IMR-90 (cell line): ENCODE data around the gene GAL3ST2. TPM values are rescaled to one million over a fixed set of nuclear protein-coding genes. Genes with fewer than 3 reads are reported as not detected.

Experiments
- ATAC-seq: fragments of 200-7000 bp; cut with Tn5 transposase; 2 replicates; pipeline ENCODE4 v1.9.1; 2020; ENCODE audit warnings: low read depth, mild to moderate bottlenecking, moderate library complexity
- BruUV-seq: library from RNA; stranded (reverse); fragments of 400-500 nt; replicated peaks from 2 replicates; lab custom pipeline; 2021; lab: Mats Ljungman, UMichigan
- CTCF ChIA-PET: fragments of 300-600 bp; formaldehyde crosslinking; extraction: SDS; loops from one replicate; lab custom pipeline; 2021; ENCODE audit warnings: antibody characterized with exemption; lab: Yijun Ruan, JAX
- POLR2A ChIA-PET: fragments of 300-600 bp; sonication (Branson Sonifier 250); formaldehyde crosslinking; loops from one replicate; lab custom pipeline; 2022; ENCODE audit warnings: antibody characterized with exemption; ENCODE audit not compliant: unreplicated experiment; lab: Charles Lee
- DNase-seq: peaks from one replicate; pipeline ENCODE4 v3.0.0; 2013
- H2AFZ ChIP-seq: replicated peaks from 2 replicates; pipeline ENCODE3; 2013; ENCODE audit warnings: low read length, mild to moderate bottlenecking; ENCODE audit not compliant: poor library complexity
- H2AK5ac ChIP-seq: 2 replicates; pipeline ENCODE4 v1.6.1; 2013; ENCODE audit warnings: low read depth, low read length, inconsistent platforms
- H2AK9ac ChIP-seq: replicated peaks from 2 replicates; pipeline ENCODE3; 2013; ENCODE audit warnings: mild to moderate bottlenecking, low read depth, low read length, moderate library complexity; ENCODE audit not compliant: poor library complexity
- H2BK120ac ChIP-seq: 2 replicates; pipeline ENCODE4 v1.6.1; 2013; ENCODE audit warnings: low read depth, low read length, inconsistent platforms
- H2BK15ac ChIP-seq: 3 replicates; pipeline ENCODE4 v1.6.1; 2013; ENCODE audit warnings: low read depth, low read length, inconsistent platforms
- H2BK20ac ChIP-seq: 2 replicates; pipeline ENCODE4 v1.6.1; 2013; ENCODE audit warnings: low read depth, mild to moderate bottlenecking, inconsistent platforms, low read length, moderate library complexity
- H2BK5ac ChIP-seq: 2 replicates; pipeline ENCODE4 v1.6.1; 2013; ENCODE audit warnings: mild to moderate bottlenecking, low read depth, low read length, inconsistent platforms; ENCODE audit not compliant: poor library complexity, severe bottlenecking
- H3K14ac ChIP-seq: replicated peaks from 2 replicates; pipeline ENCODE4 v1.6.1; 2013; ENCODE audit warnings: low read depth, low read length, inconsistent platforms
- H3K18ac ChIP-seq: 2 replicates; pipeline ENCODE4 v1.6.1; 2013; ENCODE audit warnings: low read depth, low read length, control low read depth
- H3K23ac ChIP-seq: 2 replicates; pipeline ENCODE4 v1.6.1; 2013; ENCODE audit warnings: low read depth, low read length, inconsistent platforms
- H3K27ac ChIP-seq: 2 replicates; pipeline ENCODE4 v1.5.1; 2013; ENCODE audit warnings: mild to moderate bottlenecking, control low read depth, low read length; ENCODE audit not compliant: insufficient read depth
- H3K27me3 ChIP-seq: 2 replicates; pipeline ENCODE4 v1.6.1; 2013; ENCODE audit warnings: low read length; ENCODE audit not compliant: control insufficient read depth, insufficient read depth
- H3K36me3 ChIP-seq: 2 replicates; pipeline ENCODE4 v1.6.1; 2013; ENCODE audit warnings: low read length, mixed read lengths; ENCODE audit not compliant: control insufficient read depth, insufficient read depth
- H3K4ac ChIP-seq: 2 replicates; pipeline ENCODE4 v1.6.1; 2013; ENCODE audit warnings: low read depth, low read length, inconsistent platforms
- H3K4me1 ChIP-seq: 2 replicates; pipeline ENCODE4 v1.6.1; 2013; ENCODE audit warnings: low read length, mixed read lengths; ENCODE audit not compliant: control insufficient read depth, insufficient read depth
- H3K4me2 ChIP-seq: 2 replicates; pipeline ENCODE4 v1.6.1; 2013; ENCODE audit warnings: low read depth, mild to moderate bottlenecking, control low read depth, low read length, moderate library complexity
- H3K4me3 ChIP-seq: 2 replicates; pipeline ENCODE4 v1.5.1; 2013; ENCODE audit warnings: low read depth, mild to moderate bottlenecking, control low read depth, low read length, moderate library complexity; ENCODE audit not compliant: insufficient read depth
- H3K56ac ChIP-seq: 2 replicates; pipeline ENCODE4 v1.6.1; 2013; ENCODE audit warnings: low read length, inconsistent platforms; ENCODE audit not compliant: insufficient read depth; ENCODE audit errors: extremely low read depth
- H3K79me1 ChIP-seq, 2 experiments: 2 replicates each; pipeline ENCODE4 v1.6.1; 2013; ENCODE audit warnings: low read length in 2 of 2, inconsistent platforms in 1 of 2, low read depth in 1 of 2
- H3K9ac ChIP-seq: 2 replicates; pipeline ENCODE4 v1.6.1; 2013; ENCODE audit warnings: low read depth, low read length, control low read depth
- H3K9me1 ChIP-seq: 2 replicates; pipeline ENCODE4 v1.6.1; 2013; ENCODE audit warnings: low read length, inconsistent platforms; ENCODE audit not compliant: insufficient read depth
- H3K9me3 ChIP-seq: 2 replicates; pipeline ENCODE4 v1.6.1; 2013; ENCODE audit warnings: low read length; ENCODE audit not compliant: control insufficient read depth, insufficient read depth
- H4K20me1 ChIP-seq: 2 replicates; pipeline ENCODE4 v1.6.1; 2013; ENCODE audit warnings: low read length, inconsistent platforms; ENCODE audit not compliant: insufficient read depth
- H4K5ac ChIP-seq: 2 replicates; pipeline ENCODE4 v1.6.1; 2013; ENCODE audit warnings: mild to moderate bottlenecking, low read depth, low read length, control low read depth
- H4K8ac ChIP-seq, 2 experiments: 2 replicates each; pipeline ENCODE4 v1.6.1; 2013; ENCODE audit warnings: low read depth in 2 of 2, low read length in 2 of 2, control low read depth in 1 of 2, inconsistent platforms in 1 of 2
- H4K91ac ChIP-seq: 2 replicates; pipeline ENCODE4 v1.6.1; 2013; ENCODE audit warnings: low read depth, low read length, inconsistent platforms; ENCODE audit not compliant: insufficient read depth
- CEBPB ChIP-seq: IDR thresholded peaks from 2 replicates; pipeline ENCODE4 v1.6.1; 2012; ENCODE audit warnings: low read depth, low read length, improper control_type of control experiment
- MAZ ChIP-seq: IDR thresholded peaks from 2 replicates; pipeline ENCODE4 v1.6.1; 2012; ENCODE audit warnings: low read depth, mild to moderate bottlenecking, low read length, improper control_type of control experiment, moderate library complexity, borderline replicate concordance
- WGBS, 2 experiments: methylation state at CpG; one replicate each; pipeline versions ENCODE4 v1.1.5 to v1.1.7; 2013; ENCODE audit warnings: missing lambda C conversion rate in 2 of 2; ENCODE audit not compliant: insufficient read length in 1 of 2; ENCODE audit errors: extremely low coverage in 2 of 2; 5-methylcytosine and 5-hydroxymethylcytosine counted together
- dilution Hi-C: fragments of 300-500 bp; cut with HindIII; formaldehyde crosslinking; loops from one replicate; pipeline ENCODE4 v1.14.3; 2018; ENCODE audit warnings: low sequenced_read_pairs; ENCODE audit not compliant: unreplicated experiment
- in situ Hi-C: fragments of 300-500 bp; cut with MboI; formaldehyde crosslinking; loops from 3 replicates; pipeline ENCODE4 v1.14.3; 2019; ENCODE audit warnings: low sequenced_read_pairs, inconsistent platforms, mixed read lengths
- intact Hi-C: fragments of 100-400 bp; cut with micrococcal nuclease; formaldehyde crosslinking; loops from 2 replicates; pipeline ENCODE4 v1.10.0; 2022
- polyA plus RNA-seq, 3 experiments: library from polyadenylated mRNA; depleted of rRNA; stranded (reverse); fragments of >200 nt; gene quantifications; 2 replicates each; pipeline ENCODE4 v1.2.3, GENCODE V29; 2012; ENCODE audit warnings: low replicate concordance in 1 of 3
- total RNA-seq: library from RNA; depleted of rRNA; stranded (reverse); fragments of >200 nt; gene quantifications from 2 replicates; pipeline ENCODE4 v1.2.3, GENCODE V29; 2012
- TF ChIP-seq, protein P1 (sequence below): fragments of 150-350 bp; IDR thresholded peaks from 2 replicates; pipeline ENCODE4 v1.6.1; 2016; ENCODE audit warnings: low read depth, mild to moderate bottlenecking, low read length, moderate library complexity, borderline replicate concordance
- TF ChIP-seq, protein P2 (sequence below): fragments of 150-350 bp; IDR thresholded peaks from 2 replicates; pipeline ENCODE4 v1.6.1; 2017; ENCODE audit warnings: mild to moderate bottlenecking, antibody characterized with exemption, low read length, low read depth

Gene GAL3ST2
- total and polyA plus RNA-seq, 2 of the 4 experiments (the other 2 are of a cell fraction): 0.07 TPM; not detected in 1

DNA sequence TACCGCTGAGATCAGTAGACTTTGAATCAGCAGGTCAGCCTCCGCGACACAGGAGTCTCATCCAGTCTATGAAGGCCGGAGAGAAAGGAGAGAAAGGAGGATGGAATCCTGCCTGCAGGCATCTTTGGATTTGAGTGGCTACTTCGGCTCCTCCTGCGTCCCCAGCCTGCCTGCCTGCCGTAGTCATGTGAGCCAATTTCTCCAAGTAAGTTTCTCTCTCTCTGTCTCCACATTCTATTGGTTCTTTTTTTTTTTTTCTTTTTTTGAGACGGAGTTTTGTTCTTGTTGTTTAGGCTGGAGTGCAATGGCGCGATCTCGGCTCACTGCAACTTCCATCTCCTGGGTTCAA, 65.4 kb downstream of the GAL3ST2 start:
- ChIA-PET POLR2A (no interaction called here), CTCF (no interaction called here)
- Histone ChIP-seq H3K18ac (no peak overlapping the region), H4K5ac (no peak overlapping the region), H2BK5ac (no peak overlapping the region), H3K4me1 (no peaks in the 10 kb centered on the region), H3K9ac (no peak overlapping the region), H4K20me1 (no peaks in the 10 kb centered on the region), H3K23ac (no peak overlapping the region), H2BK15ac (no peak overlapping the region), H2BK120ac (no peak overlapping the region), H3K36me3 (no peaks in the 10 kb centered on the region), H3K27ac (no peak overlapping the region), H2AK9ac (no peak overlapping the region), H4K8ac (no peak overlapping the region), H3K4me3 (no peak overlapping the region), H2AFZ (no peak overlapping the region), H3K56ac (no peak overlapping the region), H2BK20ac (no peak overlapping the region), H3K4me2 (no peak overlapping the region), H3K14ac (no peak overlapping the region), H3K4ac (no peak overlapping the region), H4K91ac (no peak overlapping the region), H3K9me1 (no peaks in the 10 kb centered on the region), H2AK5ac (no peak overlapping the region), H3K79me1 (no peaks in the 10 kb centered on the region), H3K27me3 (peaks cover 22% of the 10 kb centered on the region), H3K9me3 (no peaks in the 10 kb centered on the region)
- dilution Hi-C loops: no loop called here
- WGBS, 2 experiments: no CpG with 5 or more reads among the region's 11 CpGs
- no peak for DNase-seq
- intact Hi-C loops: no loop called here
- TF ChIP-seq CEBPB (no peak), MAZ (no peak)
- TF ChIP-seq, protein P1, sequence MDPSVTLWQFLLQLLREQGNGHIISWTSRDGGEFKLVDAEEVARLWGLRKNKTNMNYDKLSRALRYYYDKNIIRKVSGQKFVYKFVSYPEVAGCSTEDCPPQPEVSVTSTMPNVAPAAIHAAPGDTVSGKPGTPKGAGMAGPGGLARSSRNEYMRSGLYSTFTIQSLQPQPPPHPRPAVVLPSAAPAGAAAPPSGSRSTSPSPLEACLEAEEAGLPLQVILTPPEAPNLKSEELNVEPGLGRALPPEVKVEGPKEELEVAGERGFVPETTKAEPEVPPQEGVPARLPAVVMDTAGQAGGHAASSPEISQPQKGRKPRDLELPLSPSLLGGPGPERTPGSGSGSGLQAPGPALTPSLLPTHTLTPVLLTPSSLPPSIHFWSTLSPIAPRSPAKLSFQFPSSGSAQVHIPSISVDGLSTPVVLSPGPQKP: no peak
- TF ChIP-seq, protein P2, sequence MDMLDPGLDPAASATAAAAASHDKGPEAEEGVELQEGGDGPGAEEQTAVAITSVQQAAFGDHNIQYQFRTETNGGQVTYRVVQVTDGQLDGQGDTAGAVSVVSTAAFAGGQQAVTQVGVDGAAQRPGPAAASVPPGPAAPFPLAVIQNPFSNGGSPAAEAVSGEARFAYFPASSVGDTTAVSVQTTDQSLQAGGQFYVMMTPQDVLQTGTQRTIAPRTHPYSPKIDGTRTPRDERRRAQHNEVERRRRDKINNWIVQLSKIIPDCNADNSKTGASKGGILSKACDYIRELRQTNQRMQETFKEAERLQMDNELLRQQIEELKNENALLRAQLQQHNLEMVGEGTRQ: no peak
- in situ Hi-C loops: no loop called here
- ATAC-seq: no peak
- BruUV-seq: no TSS peak
